Measurements from ENCODE around the gene GLIPR1L2. TPM values are rescaled to one million over a fixed set of nuclear protein-coding genes. Genes with fewer than 3 reads are reported as not detected.
A peak's percentile ranks its signal among the peaks of the same experiment; 100 is the strongest.

The GLIPR1L2 gene
- total and polyA plus RNA-seq, 3 donors from 2014 or later, result 6.3 to 35.9 (median 17.9) TPM

DNA sequence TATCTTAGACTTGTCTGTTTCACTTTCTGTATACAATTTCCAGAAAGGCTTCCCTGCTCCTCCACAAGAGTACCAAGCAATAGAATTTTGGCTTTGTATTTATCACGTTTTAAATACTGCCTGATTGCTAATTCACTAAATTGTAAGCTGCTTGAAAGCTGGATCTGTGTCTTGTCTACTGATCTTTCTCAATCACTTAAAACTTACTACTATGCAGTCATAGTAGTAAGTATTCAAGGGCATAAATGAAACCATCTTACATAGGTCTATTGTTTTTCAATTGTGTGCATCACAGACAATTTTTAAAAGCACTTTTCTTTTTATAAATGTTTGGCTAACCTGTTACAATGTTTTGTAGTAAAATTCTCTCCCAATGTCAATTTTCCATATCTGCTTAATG, 1.2 kb upstream of the GLIPR1L2 start:
- intact Hi-C loops (cut with DNase I; ENCODE audit: low total_unique reads), result no loop called here

DNA sequence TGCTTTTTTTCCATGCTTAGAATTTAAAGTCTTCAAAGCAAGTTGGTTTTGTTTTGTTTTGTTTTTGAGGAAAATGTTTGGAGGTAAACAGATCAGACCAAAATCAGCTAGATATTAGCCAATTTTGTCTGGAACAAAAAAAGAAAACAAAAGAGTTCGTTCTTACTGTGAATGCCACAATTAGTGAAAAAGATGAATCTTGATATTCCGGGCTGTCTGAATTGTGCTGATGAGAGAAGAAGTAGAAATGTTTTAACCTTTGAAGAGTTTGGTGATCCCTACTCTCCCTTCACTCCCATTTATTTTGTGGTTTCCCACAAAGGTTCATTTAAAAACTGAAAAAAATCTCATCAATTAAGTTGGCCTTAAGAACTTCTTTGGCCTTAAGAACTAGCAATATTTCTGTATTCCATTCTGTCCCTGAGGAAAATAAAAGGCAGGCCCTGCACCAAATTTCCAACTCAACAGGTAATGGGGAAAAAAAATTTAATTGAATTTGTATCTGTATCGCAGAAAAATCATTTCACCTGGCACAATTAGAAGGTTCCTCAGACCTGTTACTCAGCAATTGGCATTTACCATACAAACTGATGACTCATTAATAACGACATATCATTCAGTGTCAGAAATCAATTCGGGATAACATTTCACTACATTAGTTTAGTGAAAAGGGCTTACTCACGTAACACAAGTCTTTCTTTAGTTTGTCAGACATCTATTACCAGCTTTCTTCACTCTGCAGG, 562 bp upstream of the GLIPR1L2 start:
- Histone ChIP-seq H3K4me1 (peaks cover 5% of the 10 kb centered on the region), H3K27me3 (no peaks in the 10 kb centered on the region), H3K27ac (peak overlapping the region; percentile 92 to 95), H3K9me3 (no peaks in the 10 kb centered on the region), H3K36me3 (ENCODE audit: low read depth, missing control alignments) (no peaks in the 10 kb centered on the region), H3K4me3 (peak overlapping the region; percentile 73 to 75)
- TF ChIP-seq, protein P1, sequence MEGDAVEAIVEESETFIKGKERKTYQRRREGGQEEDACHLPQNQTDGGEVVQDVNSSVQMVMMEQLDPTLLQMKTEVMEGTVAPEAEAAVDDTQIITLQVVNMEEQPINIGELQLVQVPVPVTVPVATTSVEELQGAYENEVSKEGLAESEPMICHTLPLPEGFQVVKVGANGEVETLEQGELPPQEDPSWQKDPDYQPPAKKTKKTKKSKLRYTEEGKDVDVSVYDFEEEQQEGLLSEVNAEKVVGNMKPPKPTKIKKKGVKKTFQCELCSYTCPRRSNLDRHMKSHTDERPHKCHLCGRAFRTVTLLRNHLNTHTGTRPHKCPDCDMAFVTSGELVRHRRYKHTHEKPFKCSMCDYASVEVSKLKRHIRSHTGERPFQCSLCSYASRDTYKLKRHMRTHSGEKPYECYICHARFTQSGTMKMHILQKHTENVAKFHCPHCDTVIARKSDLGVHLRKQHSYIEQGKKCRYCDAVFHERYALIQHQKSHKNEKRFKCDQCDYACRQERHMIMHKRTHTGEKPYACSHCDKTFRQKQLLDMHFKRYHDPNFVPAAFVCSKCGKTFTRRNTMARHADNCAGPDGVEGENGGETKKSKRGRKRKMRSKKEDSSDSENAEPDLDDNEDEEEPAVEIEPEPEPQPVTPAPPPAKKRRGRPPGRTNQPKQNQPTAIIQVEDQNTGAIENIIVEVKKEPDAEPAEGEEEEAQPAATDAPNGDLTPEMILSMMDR (IDR thresholded peaks at IDR 0.05), result no peak
- TF ChIP-seq POLR2A (IDR thresholded peaks at IDR 0.05), result no peak
- no peak for DNase-seq
- intact Hi-C loops (cut with DNase I; ENCODE audit: low total_unique reads), result no loop called here
- WGBS, 2 donors, result 12 to 16% methylated on average over 6 of the region's 6 CpGs

More for the DNA sequence above, 1.2 kb upstream of the GLIPR1L2 start:
- Histone ChIP-seq H3K9me3 (no peaks in the 10 kb centered on the region), H3K4me3 (no peak overlapping the region), H3K36me3 (ENCODE audit: low read depth, missing control alignments) (no peaks in the 10 kb centered on the region), H3K4me1 (peaks cover 5% of the 10 kb centered on the region), H3K27me3 (no peaks in the 10 kb centered on the region), H3K27ac (peak overlapping the region; percentile 92 to 95)
- no peak for DNase-seq
- no peak for TF ChIP-seq POLR2A (IDR thresholded peaks at IDR 0.05)
- TF ChIP-seq, protein P1 (IDR thresholded peaks at IDR 0.05), result no peak
- WGBS, 2 donors, result 19 to 22% methylated on average over 1 of the region's 1 CpG

DNA sequence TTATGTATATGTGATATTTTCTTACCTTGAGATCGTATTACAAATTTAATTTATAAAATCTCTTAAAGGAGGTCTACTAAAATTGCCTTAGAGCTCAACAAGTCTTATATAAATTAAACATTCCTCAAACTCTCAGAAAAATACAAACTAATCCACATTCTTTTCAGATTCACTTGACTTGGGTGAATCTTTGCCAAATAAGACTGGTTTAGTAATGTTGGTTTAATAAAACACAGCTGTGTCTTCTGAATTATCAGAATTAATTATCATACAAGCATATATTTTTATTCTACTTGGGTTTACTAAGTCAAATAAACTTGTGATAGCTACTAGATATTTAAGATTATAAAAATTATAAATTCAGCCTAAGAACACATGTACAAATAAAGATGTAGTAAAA, 13.3 kb downstream of the GLIPR1L2 start:
- H3K27ac ChIP-seq, result no peak overlapping the region
- no peaks in the 10 kb centered on the region for H3K4me1 ChIP-seq
- no peak for DNase-seq
- no peaks in the 10 kb centered on the region for H3K9me3 ChIP-seq
- H3K4me3 ChIP-seq, result no peak overlapping the region
- no peak for TF ChIP-seq POLR2A (IDR thresholded peaks at IDR 0.05)
- TF ChIP-seq, protein P1 (IDR thresholded peaks at IDR 0.05), result no peak
- no peaks in the 10 kb centered on the region for H3K36me3 ChIP-seq (ENCODE audit: low read depth, missing control alignments)
- no peaks in the 10 kb centered on the region for H3K27me3 ChIP-seq
- WGBS, 2 donors, result 86 to 95% methylated on average over 1 of the region's 1 CpG
- intact Hi-C loops (cut with DNase I; ENCODE audit: low total_unique reads), result no loop called here

DNA sequence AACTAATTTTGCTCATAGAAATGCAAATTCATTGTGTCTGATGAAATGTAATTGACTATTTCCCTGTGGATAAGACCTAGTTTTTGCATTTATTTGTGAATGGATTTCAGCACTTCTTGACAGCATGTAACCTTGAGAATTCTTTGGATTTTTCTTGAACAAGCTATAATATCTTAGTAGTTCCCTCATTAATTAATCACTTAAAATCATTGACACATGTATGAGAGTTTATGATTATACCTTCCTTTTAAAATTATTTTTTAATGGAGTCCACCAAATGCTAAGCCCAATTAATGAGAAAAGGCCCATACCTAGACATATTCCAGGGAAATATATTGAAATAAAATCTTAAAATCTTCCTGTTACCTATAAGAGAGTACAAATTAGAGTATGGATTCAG, 16.8 kb downstream of the GLIPR1L2 start:
- Histone ChIP-seq H3K9me3 (no peaks in the 10 kb centered on the region), H3K27ac (no peak overlapping the region), H3K36me3 (ENCODE audit: low read depth, missing control alignments) (no peaks in the 10 kb centered on the region), H3K4me3 (no peak overlapping the region), H3K27me3 (no peaks in the 10 kb centered on the region), H3K4me1 (no peaks in the 10 kb centered on the region)
- TF ChIP-seq, protein P1 (IDR thresholded peaks at IDR 0.05), result no peak
- TF ChIP-seq POLR2A (IDR thresholded peaks at IDR 0.05), result no peak
- intact Hi-C loops (cut with DNase I; ENCODE audit: low total_unique reads), result no loop called here
- DNase-seq, result no peak

DNA sequence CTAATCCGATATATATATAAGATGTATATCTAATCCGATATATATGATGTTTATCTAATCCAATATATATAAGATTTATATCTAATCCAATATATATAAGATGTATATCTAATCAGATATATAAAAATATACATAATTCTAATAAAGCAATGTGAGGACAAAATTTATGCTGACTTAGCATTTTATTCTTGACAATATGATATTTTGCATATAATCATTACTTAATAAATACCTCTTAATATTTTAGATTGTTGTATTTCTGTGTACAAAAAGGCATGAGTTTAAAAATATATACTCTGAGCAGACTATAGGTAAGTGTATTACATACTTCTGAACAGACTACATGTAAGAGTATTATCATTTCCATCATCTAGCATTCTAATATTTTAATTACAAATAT, 18.9 kb downstream of the GLIPR1L2 start:
- WGBS, 2 donors, result 91 to 97% methylated on average over 2 of the region's 2 CpGs
- Histone ChIP-seq H3K27me3 (no peaks in the 10 kb centered on the region), H3K9me3 (no peaks in the 10 kb centered on the region), H3K36me3 (ENCODE audit: low read depth, missing control alignments) (no peaks in the 10 kb centered on the region), H3K4me1 (no peaks in the 10 kb centered on the region), H3K4me3 (no peak overlapping the region), H3K27ac (no peak overlapping the region)
- intact Hi-C loops (cut with DNase I; ENCODE audit: low total_unique reads), result no loop called here
- TF ChIP-seq, protein P1 (IDR thresholded peaks at IDR 0.05), result no peak
- TF ChIP-seq POLR2A (IDR thresholded peaks at IDR 0.05), result no peak
- no peak for DNase-seq
